Liver (tissue), 3 donors: Measurements from ENCODE around the gene SLC39A1.

Experiments
- CTCF ChIP-seq: fragments of 150-350 bp; IDR thresholded peaks from 2 replicates; pipeline ENCODE4 v1.5.1; 2017; ENCODE audit warnings: improper control_type of control experiment, low read depth, low read length; ENCODE audit not compliant: missing input control
- EGR1 ChIP-seq, 2 donors: IDR thresholded peaks; 2 replicates each; pipeline ENCODE4 v1.6.1; 2016 to 2018; ENCODE audit warnings: antibody characterized with exemption in 2 of 2, low read depth in 2 of 2
- FOXA2 ChIP-seq: IDR thresholded peaks from 2 replicates; pipeline ENCODE4 v1.6.1; 2016; ENCODE audit warnings: antibody characterized with exemption
- GABPA ChIP-seq, 2 donors: IDR thresholded peaks in 1 of 2; conservative IDR thresholded peaks in 1 of 2; 2 replicates each; pipeline ENCODE4 v1.6.1; 2016; ENCODE audit warnings: antibody characterized with exemption in 2 of 2, mild to moderate bottlenecking in 1 of 2, moderate library complexity in 1 of 2
- REST ChIP-seq: IDR thresholded peaks from 2 replicates; pipeline ENCODE4 v1.6.1; 2016; ENCODE audit warnings: antibody characterized with exemption, mild to moderate bottlenecking
- RXRA ChIP-seq, 2 donors: IDR thresholded peaks; 2 replicates each; pipeline ENCODE4 v1.6.1; 2017 to 2018; ENCODE audit warnings: antibody characterized with exemption in 2 of 2, mild to moderate bottlenecking in 1 of 2
- TAF1 ChIP-seq: conservative IDR thresholded peaks from 2 replicates; pipeline ENCODE4 v1.6.1; 2016; ENCODE audit warnings: antibody characterized with exemption, mild to moderate bottlenecking
- YY1 ChIP-seq: IDR thresholded peaks from 2 replicates; pipeline ENCODE4 v1.6.1; 2016; ENCODE audit warnings: antibody characterized with exemption, mild to moderate bottlenecking
- ZBTB33 ChIP-seq: IDR thresholded peaks from 2 replicates; pipeline ENCODE4 v1.6.1; 2016; ENCODE audit warnings: antibody characterized with exemption
- donor health status: healthy.
- donor health status: healthy.

GRCh38 chr1:153968972-153969371 is 5.6 kb upstream of the SLC39A1 start:
- TF ChIP-seq CTCF (no peak), GABPA (IDR thresholded peaks at IDR 0.05 in 1 of 2, conservative IDR thresholded peaks at IDR 0.05 in 1 of 2) (no peak), FOXA2 (no peak), TAF1 (no peak), RXRA (IDR thresholded peaks at IDR 0.05) (no peak), YY1 (no peak), EGR1 (IDR thresholded peaks at IDR 0.05; ENCODE audit: low read depth in 2 of 2) (no peak), REST (no peak), ZBTB33 (no peak)
